Fibroblast of peridontal ligament (primary cell): ENCODE measurements around the gene TMEM164.
"Not testable (repeated sequence)": the region's sequence is repeated elsewhere in the genome, so short reads cannot be mapped to it uniquely, and the experiment has no call there.

ENCODE experiments used
- DNase-seq: peaks from one replicate; pipeline ENCODE4 v3.0.0-alpha.2; 2010; ENCODE audit errors: extremely low read depth

TMEM164 gene

GRCh38 chrX:110132450-110133114 lies 129.7 kb downstream of the TMEM164 start:
- peak; percentile 13 for DNase-seq

DNA sequence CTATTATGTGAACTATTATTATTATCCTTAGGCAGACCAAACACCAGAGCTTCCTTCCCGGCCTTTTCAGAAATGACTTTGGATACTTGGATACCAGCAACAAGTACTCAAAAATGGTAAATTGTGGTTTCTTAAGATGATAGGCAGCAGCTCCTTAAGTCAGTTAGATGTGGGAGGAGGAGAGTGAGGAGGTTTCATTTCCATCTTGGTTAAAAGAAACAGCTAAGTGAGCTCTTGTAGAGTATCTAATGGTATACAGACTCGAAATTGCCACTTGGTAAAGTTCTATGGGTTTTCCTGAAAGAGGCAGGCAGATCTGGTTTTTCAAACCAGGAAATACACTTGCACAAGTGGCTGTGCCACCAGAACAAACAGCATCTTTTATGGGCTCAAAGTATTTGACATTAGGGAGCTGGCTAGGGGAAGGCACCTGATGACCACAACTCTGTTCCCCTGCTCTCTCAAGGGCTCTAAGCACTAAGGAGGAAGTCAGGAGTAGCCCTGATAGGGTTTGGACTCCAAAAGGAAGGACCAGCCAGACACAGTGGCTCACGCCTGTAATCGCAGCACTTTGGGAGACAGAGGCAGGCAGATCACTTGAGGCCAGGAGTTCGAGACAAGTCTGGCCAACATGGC lies 130.9 kb downstream of the TMEM164 start:
- no peak for DNase-seq

DNA sequence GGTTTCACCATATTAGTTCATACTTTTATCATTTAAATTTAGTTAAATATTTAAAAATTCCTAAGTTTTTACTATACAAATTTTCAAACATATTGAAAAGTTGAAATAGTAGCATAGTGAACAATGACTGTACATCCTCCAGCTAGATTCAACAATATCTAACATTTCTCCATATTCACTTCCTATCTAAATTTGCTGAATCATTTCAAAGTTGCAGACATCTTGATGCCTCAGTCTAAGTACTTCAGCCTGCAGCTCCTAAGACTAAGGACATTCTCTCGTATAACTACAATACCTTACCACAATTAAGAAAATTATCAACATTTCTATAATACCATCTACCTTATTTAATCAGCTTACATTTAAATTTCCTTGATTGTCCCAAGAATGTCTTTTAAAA lies 132.7 kb downstream of the TMEM164 start:
- no peak for DNase-seq

DNA sequence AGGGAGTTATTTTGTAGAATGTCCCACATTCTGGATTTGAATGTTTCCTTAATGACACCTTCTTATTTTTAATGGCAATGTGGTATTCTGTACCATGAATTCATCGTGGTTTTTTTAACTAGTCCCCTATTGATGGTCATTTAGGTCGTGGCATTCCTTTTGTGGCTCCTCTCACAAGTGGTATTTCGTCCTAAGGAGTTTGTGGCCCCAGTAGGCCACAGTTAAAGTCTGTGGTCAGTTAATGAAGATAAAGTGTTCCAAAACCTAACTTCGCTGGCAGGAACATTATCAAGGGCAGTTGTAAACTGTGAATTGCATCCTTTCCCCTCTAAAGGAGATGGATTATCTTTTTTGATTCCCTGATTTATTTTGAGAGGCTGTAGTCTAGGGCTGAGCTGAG lies 133.2 kb downstream of the TMEM164 start:
- DNase-seq = no peak

DNA sequence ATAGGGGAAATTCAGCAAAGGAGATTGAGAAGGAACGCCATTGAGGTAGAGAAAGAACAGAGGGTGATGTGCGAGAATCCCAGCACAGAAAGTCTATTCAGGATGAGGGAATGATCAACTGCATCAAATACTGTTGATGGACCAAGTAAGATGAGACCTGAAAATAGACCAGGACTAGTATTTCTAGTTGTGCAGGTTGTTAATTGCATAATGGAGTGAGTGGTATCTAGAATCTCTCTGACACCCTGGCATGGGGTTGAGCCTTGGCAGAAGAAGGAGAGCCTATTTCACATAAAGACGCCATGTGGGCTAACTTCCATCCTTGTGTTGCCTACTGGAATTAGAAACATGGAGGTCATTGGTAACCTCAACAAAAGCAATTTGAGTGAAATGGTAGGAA lies 135.6 kb downstream of the TMEM164 start:
- DNase-seq = no peak

GRCh38 chrX:110139172-110139571 lies 136.3 kb downstream of the TMEM164 start:
- DNase-seq = no peak

GRCh38 chrX:110142096-110142495 lies 139.2 kb downstream of the TMEM164 start:
- DNase-seq = no peak

GRCh38 chrX:110143454-110144210 lies 140.7 kb downstream of the TMEM164 start:
- DNase-seq = no peak

DNA sequence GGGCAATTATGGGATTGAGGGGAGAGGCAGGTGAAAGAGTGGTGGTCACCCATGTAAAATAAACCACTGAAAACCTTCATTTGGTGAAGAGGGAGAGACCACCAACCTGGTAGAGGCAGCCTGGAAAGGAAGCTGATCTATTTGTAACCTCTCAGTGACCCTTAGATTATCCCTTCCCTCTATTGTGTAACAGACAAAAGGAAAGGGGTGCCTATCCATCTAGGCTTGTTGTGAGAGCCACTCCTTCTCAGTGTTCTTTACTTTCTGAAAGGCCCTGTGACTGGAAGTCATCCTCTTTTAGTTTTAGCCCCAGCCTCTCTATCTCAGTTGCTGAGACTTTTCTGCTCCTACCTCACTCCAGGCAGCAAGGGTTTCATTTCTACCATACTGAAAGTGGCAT lies 142.4 kb downstream of the TMEM164 start:
- DNase-seq = no peak

- peak; percentile 53 for DNase-seq
Measured at GRCh38 chrX:110145854-110146253, 142.9 kb downstream of the TMEM164 start.

DNA sequence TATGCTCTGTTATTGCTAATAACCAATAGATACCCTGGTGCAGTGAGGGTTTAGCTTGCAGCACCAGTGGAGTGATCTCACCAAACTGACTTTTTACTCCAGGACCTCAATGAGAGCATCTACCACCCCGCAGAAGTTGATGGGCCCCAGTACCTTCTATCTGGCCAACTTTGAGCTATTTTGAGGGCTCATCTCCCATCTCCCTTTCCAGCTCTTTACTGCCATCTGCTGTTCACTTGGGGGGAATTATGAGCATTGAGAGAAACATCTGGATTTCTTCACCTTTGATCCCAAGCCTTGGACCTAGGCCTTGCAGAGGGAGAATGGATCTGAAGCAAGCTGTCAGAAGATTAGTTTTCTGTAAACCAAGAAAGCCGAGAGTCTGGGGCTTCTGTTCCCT lies 143.6 kb downstream of the TMEM164 start:
- DNase-seq = peak; percentile 68

DNA sequence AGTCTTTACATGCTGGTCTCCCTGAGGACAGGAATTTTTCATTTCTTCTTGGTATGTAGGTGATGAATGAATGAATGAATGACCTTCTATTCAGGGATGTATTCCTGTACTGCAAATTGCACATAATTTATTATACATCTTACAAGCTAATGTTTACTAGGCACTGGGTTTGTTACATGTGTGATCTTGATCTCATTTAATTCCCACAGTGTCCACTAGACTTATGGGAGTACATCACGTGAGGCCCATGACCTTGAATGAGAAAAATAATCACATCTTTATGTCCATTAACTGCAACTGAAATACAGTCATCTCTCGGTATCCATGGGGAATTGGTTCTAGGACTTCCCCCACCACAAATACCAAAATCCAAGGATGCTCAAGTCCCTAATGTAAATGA lies 150.3 kb downstream of the TMEM164 start:
- DNase-seq = no peak

GRCh38 chrX:110153896-110154295 lies 151.0 kb downstream of the TMEM164 start:
- no peak for DNase-seq

DNA sequence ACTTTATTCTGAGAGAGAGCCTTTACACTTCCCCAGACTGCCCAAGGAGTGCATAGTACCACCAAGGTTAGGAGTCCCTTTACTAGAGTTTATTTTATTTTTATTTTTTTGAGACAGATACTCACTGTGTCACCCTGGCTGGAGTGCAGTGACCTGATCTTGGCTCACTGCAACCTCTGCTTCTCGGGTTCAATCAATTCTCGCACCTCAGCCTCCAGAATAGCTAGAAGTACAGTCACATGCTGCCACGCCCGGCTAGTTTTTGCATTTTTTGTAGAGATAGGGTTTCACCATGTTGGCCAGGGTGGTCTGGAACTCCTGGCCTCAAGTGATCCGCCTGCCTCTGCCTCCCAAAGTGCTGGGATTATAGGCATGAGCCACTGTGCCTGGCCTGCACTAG lies 151.4 kb downstream of the TMEM164 start:
- DNase-seq = not testable (repeated sequence)

- DNase-seq = no peak
Measured at GRCh38 chrX:110155759-110156158, 152.8 kb downstream of the TMEM164 start.

GRCh38 chrX:110156167-110156754 lies 153.3 kb downstream of the TMEM164 start:
- peak; percentile 29 for DNase-seq

- DNase-seq = no peak
Measured at GRCh38 chrX:110157444-110157843, 154.5 kb downstream of the TMEM164 start.

DNA sequence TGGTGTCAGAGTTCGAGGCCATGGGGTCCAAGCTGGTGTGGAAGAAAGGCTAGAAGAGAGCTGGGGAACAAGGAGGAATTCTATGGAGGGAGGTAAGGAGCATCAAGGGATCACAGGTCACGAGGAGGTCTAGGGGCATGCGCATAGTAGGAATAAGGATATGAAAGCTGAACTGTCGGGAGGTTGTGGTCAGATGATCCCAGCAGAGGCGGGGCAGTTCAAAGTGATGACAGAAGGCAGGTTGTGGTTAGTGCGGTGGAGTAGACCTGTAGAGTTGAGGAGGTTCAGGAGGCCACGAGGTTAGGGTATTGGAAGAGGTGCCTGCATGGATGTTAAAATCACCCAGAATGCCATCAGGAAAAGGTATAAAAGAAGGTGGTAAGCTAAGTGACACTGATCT lies 156.3 kb downstream of the TMEM164 start:
- DNase-seq = no peak

- DNase-seq = no peak
Measured at GRCh38 chrX:110159865-110160264, 157.0 kb downstream of the TMEM164 start.

GRCh38 chrX:110161361-110161686 lies 158.4 kb downstream of the TMEM164 start:
- no peak for DNase-seq

- no peak for DNase-seq
Measured at GRCh38 chrX:110162131-110162530, 159.2 kb downstream of the TMEM164 start.

DNA sequence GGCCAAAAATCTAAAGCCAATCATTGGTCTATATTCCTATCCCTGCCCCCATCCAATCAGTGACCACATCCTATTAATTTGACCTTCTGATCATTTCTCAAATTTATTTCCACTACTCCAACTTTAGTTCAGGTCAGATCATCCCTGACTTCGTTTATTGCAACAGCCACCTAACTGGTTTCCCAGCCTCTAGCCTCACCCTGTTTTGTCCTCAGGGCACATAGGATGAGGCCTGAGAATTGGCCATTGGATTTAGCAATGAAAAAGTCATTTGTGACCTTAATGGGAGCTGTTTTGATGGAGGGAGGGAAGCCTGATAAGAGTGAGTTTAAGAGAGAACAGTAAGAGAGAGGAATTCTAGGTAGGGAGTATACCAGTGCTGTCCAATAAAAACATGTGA lies 160.0 kb downstream of the TMEM164 start:
- DNase-seq = no peak

DNA sequence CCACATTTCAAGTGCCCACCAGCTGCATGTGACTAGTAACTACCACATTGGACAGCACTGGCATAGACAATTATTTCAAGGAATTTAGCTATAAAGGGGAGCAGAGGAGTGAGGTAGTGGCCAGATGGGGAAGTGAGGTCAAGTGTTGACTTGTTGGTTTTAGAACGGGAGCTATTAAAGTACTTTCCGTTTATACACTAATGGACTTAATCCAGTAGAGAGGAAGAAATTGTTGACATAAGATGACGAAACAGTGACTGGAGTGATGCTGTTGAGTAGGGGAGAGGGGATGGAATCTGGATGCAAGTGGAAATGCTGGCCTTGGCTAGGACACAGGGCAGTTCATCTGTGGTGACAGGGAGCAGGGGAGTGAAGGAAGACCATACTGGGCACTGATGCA lies 160.6 kb downstream of the TMEM164 start:
- no peak for DNase-seq
